GM21367 (cell line): Measurements from ENCODE around the gene GALNT13.

Experiments used
- ATAC-seq: cut with Tn5 transposase; IDR thresholded peaks from one replicate; pipeline ENCODE4 v1.9.1; 2021; ENCODE audit not compliant: unreplicated experiment

Gene GALNT13

GRCh38 chr2:153871231-153872221, at the start of gene GALNT13:
TSS of gene GALNT13 (plus strand) at chr2:153871922.
- no peak for ATAC-seq

GRCh38 chr2:153823880-153824279, 47.8 kb upstream of the GALNT13 start:
- ATAC-seq, result no peak

GRCh38 chr2:153828335-153828734, 43.4 kb upstream of the GALNT13 start:
- no peak for ATAC-seq

GRCh38 chr2:153834662-153835061, 37.1 kb upstream of the GALNT13 start:
- ATAC-seq, result no peak

GRCh38 chr2:153858250-153858649, 13.5 kb upstream of the GALNT13 start:
- ATAC-seq, result no peak

GRCh38 chr2:153864022-153864421, 7.7 kb upstream of the GALNT13 start:
- no peak for ATAC-seq

- no peak for ATAC-seq
Observed at GRCh38 chr2:153866595-153866994, 5.1 kb upstream of the GALNT13 start.

GRCh38 chr2:153870308-153870707, 1.4 kb upstream of the GALNT13 start:
- no peak for ATAC-seq

GRCh38 chr2:153872311-153873051, 759 bp downstream of the GALNT13 start:
- ATAC-seq, result no peak

- ATAC-seq, result no peak
Observed at GRCh38 chr2:153873052-153874048, 1.6 kb downstream of the GALNT13 start.

GRCh38 chr2:153875801-153876466, 4.2 kb downstream of the GALNT13 start:
- ATAC-seq, result no peak

GRCh38 chr2:153880926-153881325, 9.2 kb downstream of the GALNT13 start:
- no peak for ATAC-seq

GRCh38 chr2:153886833-153887232, 15.1 kb downstream of the GALNT13 start:
- no peak for ATAC-seq

- ATAC-seq, result no peak
Observed at GRCh38 chr2:153890576-153890975, 18.9 kb downstream of the GALNT13 start.

- no peak for ATAC-seq
Observed at GRCh38 chr2:153891051-153891450, 19.3 kb downstream of the GALNT13 start.

- ATAC-seq, result no peak
Observed at GRCh38 chr2:153912798-153913396, 41.2 kb downstream of the GALNT13 start.

GRCh38 chr2:153917570-153917969, 45.8 kb downstream of the GALNT13 start:
- no peak for ATAC-seq

GRCh38 chr2:153935511-153935910, 63.8 kb downstream of the GALNT13 start:
- no peak for ATAC-seq

- ATAC-seq, result no peak
Observed at GRCh38 chr2:153939124-153939796, 67.5 kb downstream of the GALNT13 start.
